Hepatic stellate cell (primary cell): ENCODE measurements around the gene COL8A1.
A peak's percentile ranks its signal among the peaks of the same experiment; 100 is the strongest.

ENCODE experiments used
- DNase-seq: peaks from one replicate; pipeline ENCODE4 v3.0.0; 2011; ENCODE audit warnings: low spot score

Gene COL8A1

GRCh38 chr3:99760629-99761028 lies 122.2 kb downstream of the COL8A1 start:
- no peak for DNase-seq

GRCh38 chr3:99761415-99762165 lies 123.2 kb downstream of the COL8A1 start:
- no peak for DNase-seq

GRCh38 chr3:99762901-99763300 lies 124.5 kb downstream of the COL8A1 start:
- no peak for DNase-seq

DNA sequence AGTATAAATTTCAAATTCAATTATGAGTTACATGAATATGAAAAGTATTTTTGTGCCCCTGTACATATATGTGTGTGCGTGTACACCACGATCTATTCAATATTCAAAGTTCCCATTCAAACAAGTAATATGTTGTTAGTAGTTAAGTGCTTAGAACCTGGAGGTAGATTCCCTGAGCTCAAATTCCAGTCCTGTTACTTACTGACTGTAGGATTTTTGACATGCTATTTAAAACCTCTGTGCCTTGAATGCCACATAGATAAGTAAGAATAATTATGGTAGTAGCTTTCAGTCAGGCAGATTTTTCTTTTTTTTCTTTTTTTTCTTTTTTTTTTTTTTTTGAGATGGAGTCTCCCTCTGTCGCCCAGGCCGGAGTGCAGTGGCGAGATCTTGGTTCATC lies 126.0 kb downstream of the COL8A1 start:
- no peak for DNase-seq

- DNase-seq: peak; percentile 15
These were observed 126.9 kb downstream of the COL8A1 start for GRCh38 chr3:99765042-99765942.

DNA sequence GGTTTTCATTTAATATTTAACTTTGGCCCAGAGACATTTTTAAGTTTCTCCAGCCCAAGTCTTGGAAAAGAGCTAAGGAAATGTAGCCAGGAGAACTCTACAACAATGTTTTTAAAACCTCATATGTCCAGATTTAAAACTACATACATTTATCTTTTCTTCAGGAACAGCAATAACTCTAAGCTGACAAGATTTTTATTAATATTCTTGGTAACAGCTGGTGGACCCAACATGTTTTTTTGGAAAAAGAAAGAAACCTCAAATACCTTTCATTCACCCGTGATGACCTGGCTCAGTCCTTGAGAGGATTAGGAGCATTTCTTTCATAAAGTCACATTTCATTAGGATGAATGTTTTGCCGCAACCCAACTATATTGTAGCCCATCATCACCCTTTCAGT lies 128.9 kb downstream of the COL8A1 start:
- no peak for DNase-seq

DNA sequence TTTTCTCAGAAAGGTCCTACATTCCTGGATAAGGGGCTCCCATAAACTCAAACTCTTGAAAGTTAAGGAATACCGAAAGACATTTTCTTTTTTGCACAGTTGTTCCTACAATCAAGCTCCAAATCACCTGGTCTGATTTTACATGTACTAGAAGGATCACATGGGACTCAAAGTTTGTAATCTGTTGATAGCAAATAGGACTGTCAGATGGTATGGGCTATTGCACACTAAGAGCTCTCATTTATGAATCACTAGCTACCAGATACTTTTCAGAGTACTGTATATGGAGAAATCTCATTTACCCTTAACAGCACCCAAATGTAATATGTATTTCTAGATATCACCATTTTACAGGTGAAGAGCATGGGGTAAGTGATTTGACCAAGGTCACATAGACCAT lies 129.7 kb downstream of the COL8A1 start:
- no peak for DNase-seq

- DNase-seq: no peak
These were observed 130.6 kb downstream of the COL8A1 start for GRCh38 chr3:99768808-99769501.

DNA sequence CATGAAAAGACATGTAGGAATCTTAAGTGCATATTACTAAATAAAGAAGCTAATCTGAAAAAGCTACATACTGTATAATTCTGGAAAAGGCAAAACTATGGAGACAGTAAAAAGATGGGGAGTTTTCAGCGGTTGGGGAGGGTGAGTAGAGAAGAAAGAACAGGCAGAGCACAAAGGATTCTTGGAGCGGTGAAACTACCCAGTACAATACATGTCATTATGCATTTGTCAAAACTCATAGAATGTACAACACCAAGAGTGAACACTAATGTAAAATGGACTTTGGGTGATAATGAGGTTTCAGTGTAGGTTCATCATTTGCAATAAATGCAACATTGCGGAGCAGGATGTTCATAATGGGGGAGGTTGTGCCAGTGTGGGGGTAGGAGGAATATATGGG lies 133.8 kb downstream of the COL8A1 start:
- DNase-seq: no peak

GRCh38 chr3:99772671-99773070 lies 134.3 kb downstream of the COL8A1 start:
- no peak for DNase-seq

DNA sequence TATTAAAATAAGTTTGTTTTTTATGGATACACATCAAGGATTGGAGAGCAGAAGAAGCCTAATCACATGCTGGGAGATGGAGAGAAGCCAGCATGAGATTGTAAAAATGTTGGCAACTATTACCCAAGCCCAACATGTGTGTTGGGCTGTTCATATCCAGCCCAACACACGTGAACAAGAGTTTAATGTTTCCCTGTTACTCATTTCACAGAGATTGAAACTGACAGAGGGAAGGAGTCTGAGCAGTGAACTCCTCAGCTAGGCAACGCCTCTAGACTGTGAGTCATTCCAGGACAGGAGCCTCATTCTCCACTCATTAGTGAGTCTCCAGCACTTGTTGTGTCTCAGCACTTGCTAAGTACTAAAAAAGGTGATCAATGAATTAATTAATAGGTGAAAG lies 136.1 kb downstream of the COL8A1 start:
- DNase-seq: no peak

- DNase-seq: no peak
These were observed 138.3 kb downstream of the COL8A1 start for GRCh38 chr3:99776516-99777209.

- no peak for DNase-seq
These were observed 138.8 kb downstream of the COL8A1 start for GRCh38 chr3:99777210-99777549.

GRCh38 chr3:99777708-99778107 lies 139.3 kb downstream of the COL8A1 start:
- DNase-seq: no peak

DNA sequence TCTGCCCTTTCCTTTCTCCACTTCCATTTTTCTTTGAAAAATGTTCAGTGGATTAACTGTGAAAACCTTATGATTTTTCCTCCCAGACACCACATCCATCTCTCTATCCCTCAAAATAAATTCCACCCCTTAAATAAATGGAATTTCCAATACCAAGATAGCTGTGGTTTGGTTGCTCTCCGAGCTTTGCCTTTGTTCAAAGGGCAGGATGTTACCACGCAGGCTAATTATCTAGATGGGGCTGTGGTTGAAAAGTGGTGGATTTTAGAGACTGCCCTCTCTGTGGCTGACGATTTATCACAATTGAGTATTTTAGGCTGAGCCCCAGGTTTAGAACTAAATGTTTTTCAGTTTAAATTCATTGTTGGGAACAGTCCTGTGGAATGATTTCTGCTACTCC lies 142.4 kb downstream of the COL8A1 start:
- no peak for DNase-seq

- no peak for DNase-seq
These were observed 143.4 kb downstream of the COL8A1 start for GRCh38 chr3:99781761-99782160.

DNA sequence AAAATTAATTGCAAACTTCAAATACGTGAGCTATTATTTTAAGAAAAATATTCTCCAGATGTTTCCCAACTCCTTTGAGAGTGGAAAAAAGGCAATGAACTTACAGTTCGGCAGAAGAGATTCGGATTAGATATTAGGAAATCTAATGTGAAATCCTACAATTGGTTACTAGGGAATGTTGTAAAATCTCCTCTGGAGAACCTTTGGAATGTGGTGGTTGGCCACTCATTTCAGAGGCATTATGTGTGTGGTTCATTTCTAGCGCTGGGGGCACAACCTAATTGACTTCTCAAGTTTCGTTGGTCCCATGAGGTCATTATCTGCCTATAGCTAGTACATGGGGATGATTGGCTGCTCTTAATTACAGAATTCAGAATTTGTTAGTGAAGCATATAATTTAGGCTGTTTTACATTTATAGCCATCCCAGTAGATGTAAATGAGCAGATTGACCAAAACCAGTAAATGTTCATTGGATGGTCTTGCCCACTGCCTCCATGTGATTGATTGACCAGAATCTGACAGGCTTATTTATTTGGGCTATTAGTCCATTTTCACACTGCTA lies 144.7 kb downstream of the COL8A1 start:
- peak; percentile 58 for DNase-seq

DNA sequence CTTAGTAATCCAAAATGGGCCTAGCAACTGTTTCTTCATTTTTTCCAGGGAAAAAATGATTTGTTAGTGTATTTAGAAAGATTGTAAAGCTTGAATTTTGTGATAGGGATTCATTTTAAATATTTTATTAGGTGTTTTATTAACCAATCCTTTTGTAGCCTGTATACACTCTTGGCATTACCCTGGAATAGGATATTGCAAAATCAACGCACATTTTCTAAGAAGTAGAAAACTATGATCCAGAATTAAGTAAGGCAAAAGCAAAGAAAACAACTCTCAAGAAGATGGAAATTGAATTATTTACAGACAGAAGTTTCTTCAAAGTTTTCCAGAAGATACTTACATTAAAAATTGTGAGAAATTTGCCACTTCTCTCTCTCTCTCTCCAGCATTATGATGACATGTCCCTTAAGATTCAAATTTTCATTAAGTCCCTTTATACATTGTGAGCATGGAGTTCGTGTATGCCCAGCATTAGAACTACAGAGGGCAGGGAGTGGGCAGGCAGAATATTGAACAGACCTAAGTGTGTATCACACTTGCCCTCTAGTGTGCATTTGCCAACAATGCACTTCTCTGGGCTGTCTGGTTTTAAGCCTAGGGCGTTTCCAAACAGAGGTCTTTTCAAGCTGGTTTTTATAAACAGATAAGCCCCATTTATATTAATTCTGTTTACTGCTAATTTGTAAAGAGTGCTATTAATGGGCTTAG lies 150.8 kb downstream of the COL8A1 start:
- DNase-seq: peak; percentile 28

DNA sequence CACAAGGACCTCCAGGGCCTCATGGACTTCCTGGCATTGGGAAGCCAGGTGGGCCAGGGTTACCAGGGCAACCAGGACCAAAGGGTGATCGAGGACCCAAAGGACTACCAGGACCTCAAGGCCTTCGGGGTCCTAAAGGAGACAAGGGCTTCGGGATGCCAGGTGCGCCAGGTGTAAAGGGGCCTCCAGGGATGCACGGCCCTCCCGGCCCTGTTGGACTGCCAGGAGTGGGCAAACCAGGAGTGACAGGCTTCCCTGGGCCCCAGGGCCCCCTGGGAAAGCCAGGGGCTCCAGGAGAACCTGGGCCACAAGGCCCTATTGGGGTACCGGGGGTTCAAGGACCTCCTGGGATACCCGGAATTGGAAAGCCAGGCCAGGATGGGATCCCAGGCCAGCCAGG lies 156.1 kb downstream of the COL8A1 start:
- no peak for DNase-seq

GRCh38 chr3:99795573-99795972 lies 157.2 kb downstream of the COL8A1 start:
- DNase-seq: no peak

GRCh38 chr3:99799422-99799821 lies 161.0 kb downstream of the COL8A1 start:
- DNase-seq: no peak
